Ammon's horn (tissue), 1 donor: ENCODE measurements around the gene CCT2.

Source experiments
- DNase-seq: peaks from one replicate; pipeline ENCODE4 v3.0.0-alpha.2; 2016; ENCODE audit warnings: low spot score

Gene CCT2

GRCh38 chr12:69641546-69641945, 56.3 kb downstream of the CCT2 start:
- DNase-seq = no peak

- no peak for DNase-seq
These were observed 57.3 kb downstream of the CCT2 start for GRCh38 chr12:69642531-69642930.

GRCh38 chr12:69644511-69644910, 59.3 kb downstream of the CCT2 start:
- no peak for DNase-seq

- DNase-seq = no peak
These were observed 59.8 kb downstream of the CCT2 start for GRCh38 chr12:69645031-69645430.

- no peak for DNase-seq
These were observed 61.9 kb downstream of the CCT2 start for GRCh38 chr12:69647178-69647577.

- no peak for DNase-seq
These were observed 63.2 kb downstream of the CCT2 start for GRCh38 chr12:69648476-69648875.

GRCh38 chr12:69649529-69649928, 64.3 kb downstream of the CCT2 start:
- DNase-seq = no peak
